Measurements from ENCODE around the gene ALPP. TPM values are rescaled to one million over a fixed set of nuclear protein-coding genes. Genes with fewer than 3 reads are reported as not detected.

The ALPP gene
- total RNA-seq, 1 experiment from 2014 or later, result 0.20 TPM

DNA sequence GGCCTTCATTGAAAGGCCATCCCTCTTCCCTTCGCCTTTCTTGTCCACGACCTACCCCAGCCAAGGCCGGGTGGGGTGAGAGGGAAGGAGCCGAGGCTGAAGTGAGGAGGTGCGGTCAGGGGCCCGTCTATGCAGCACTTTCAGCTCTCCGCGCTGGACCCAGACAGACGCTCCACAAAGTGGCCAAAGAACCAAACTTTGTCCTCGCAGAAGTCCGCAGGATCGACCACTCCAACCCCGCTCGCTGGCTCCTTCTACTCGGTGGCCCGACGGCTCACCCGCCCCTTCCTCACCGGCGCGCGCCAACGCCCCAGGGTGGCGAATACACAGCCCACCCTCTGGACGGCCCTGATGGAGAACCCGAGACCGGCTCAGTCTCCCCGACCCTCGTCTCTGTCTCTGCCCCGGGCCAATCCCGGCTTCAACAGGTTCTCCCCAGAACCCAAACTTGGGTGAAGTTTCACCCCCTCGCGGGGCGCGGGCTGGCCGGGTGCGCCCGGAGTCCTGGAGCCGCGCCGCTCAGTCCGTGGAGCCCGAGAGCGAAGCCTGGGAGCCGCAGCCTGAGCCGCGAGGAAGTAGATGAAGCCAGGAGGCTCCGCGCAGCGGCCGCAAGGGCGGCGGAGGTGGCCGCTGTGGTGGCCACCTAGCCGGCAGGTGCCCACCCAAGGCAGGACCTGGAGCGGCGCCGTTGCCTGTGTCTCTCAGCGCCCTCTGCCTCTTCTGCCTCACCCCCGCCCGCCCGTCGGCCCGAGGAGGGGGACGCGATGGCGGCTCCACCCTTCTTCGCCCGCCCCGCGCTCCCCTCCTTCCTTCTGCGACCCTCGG lies 26.7 kb upstream of the ALPP start:
- Histone ChIP-seq H2AFZ (ENCODE audit: low read length) (no peak overlapping the region), H4K5ac (ENCODE audit: insufficient read length, low read depth, low read length) (no peak overlapping the region), H2BK15ac (ENCODE audit: low read depth, low read length) (no peak overlapping the region; the same call in 1 of the 2 replicates), H3K9ac (ENCODE audit: extremely low read depth, insufficient read length, low read length) (no peak overlapping the region), H3K9me3 (ENCODE audit: control insufficient read depth, low read depth, low read length) (no peaks in the 10 kb centered on the region), H3K79me1 (ENCODE audit: insufficient read depth, low read depth, low read length, poor library complexity, severe bottlenecking) (no peaks in the 10 kb centered on the region), H3K56ac (ENCODE audit: insufficient read length, low read depth, low read length) (no peak overlapping the region), H2BK120ac (ENCODE audit: low read depth, low read length, poor library complexity, severe bottlenecking) (no peak overlapping the region), H4K91ac (ENCODE audit: insufficient read length, low read depth, low read length) (no peak overlapping the region), H2BK12ac (ENCODE audit: insufficient read length, low read depth, low read length) (no peak overlapping the region), H3K14ac (ENCODE audit: insufficient read depth, low read length) (no peak overlapping the region; the same call in 1 of the 2 replicates), H3K79me2 (ENCODE audit: insufficient read depth, low read length) (no peaks in the 10 kb centered on the region), H3T11ph (ENCODE audit: low read length) (no peak overlapping the region), H3K18ac (ENCODE audit: insufficient read length, low read depth, low read length) (no peak overlapping the region), H3K27me3 (ENCODE audit: insufficient read depth, low read length) (peaks cover 16% of the 10 kb centered on the region; the same call in 1 of the 2 replicates), H2BK20ac (ENCODE audit: low read depth, low read length, poor library complexity, severe bottlenecking) (no peak overlapping the region), H3K23me2 (ENCODE audit: insufficient read length, low read depth, low read length, poor library complexity, severe bottlenecking) (no peaks in the 10 kb centered on the region), H3K4me1 (ENCODE audit: insufficient read depth, low read length) (no peaks in the 10 kb centered on the region), H2BK5ac (ENCODE audit: insufficient read length, low read length) (no peak overlapping the region), H2AK5ac (ENCODE audit: insufficient read length, low read length) (no peak overlapping the region), H3K4ac (ENCODE audit: low read depth, low read length) (no peak overlapping the region), H3K23ac (ENCODE audit: insufficient read length, low read depth, low read length) (no peak overlapping the region), H3K4me2 (ENCODE audit: insufficient read depth, insufficient read length, low read length) (peak overlapping the region; percentile 24), H4K8ac (replicated peaks; ENCODE audit: insufficient read length, low read depth, low read length) (no peak overlapping the region), H4K20me1 (ENCODE audit: control insufficient read depth, insufficient read depth, insufficient read length) (no peaks in the 10 kb centered on the region), H3K27ac (ENCODE audit: insufficient read length, low read depth, low read length) (no peak overlapping the region)
- H3K4me1 Mint-ChIP-seq, result no peaks in the 10 kb centered on the region
- peaks cover 5 to 12% (median 9%) of the 10 kb centered on the region in 3 experiments; a peak in 6 of 7 replicates for H3K36me3 Mint-ChIP-seq (ENCODE audit: insufficient read depth in 1 of 3, low read depth in 3 of 3)
- no peak overlapping the region; a peak in 1 of 5 replicates for H3K4me3 Mint-ChIP-seq
- peaks cover 12 to 22% of the 10 kb centered on the region in 2 experiments for H3K9me3 Mint-ChIP-seq
- TF ChIP-seq, protein P1, sequence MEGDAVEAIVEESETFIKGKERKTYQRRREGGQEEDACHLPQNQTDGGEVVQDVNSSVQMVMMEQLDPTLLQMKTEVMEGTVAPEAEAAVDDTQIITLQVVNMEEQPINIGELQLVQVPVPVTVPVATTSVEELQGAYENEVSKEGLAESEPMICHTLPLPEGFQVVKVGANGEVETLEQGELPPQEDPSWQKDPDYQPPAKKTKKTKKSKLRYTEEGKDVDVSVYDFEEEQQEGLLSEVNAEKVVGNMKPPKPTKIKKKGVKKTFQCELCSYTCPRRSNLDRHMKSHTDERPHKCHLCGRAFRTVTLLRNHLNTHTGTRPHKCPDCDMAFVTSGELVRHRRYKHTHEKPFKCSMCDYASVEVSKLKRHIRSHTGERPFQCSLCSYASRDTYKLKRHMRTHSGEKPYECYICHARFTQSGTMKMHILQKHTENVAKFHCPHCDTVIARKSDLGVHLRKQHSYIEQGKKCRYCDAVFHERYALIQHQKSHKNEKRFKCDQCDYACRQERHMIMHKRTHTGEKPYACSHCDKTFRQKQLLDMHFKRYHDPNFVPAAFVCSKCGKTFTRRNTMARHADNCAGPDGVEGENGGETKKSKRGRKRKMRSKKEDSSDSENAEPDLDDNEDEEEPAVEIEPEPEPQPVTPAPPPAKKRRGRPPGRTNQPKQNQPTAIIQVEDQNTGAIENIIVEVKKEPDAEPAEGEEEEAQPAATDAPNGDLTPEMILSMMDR (conservative IDR thresholded peaks at IDR 0.05), result no peak
- H3K27me3 Mint-ChIP-seq (ENCODE audit: low read depth), result peaks cover 12% of the 10 kb centered on the region
- WGBS (ENCODE audit: extremely low coverage, insufficient read length, low lambda C conversion rate), result no CpG with 5 or more reads among the region's 73 CpGs
- no peak overlapping the region for H3K27ac Mint-ChIP-seq
- DNase-seq, result no peak

Measured in H9 (cell line).